Fibroblast of peridontal ligament (primary cell): Measurements from ENCODE around the gene MAPK1IP1L.

Source experiments
- DNase-seq: peaks from one replicate; pipeline ENCODE4 v3.0.0-alpha.2; 2010; ENCODE audit errors: extremely low read depth

The MAPK1IP1L gene

DNA sequence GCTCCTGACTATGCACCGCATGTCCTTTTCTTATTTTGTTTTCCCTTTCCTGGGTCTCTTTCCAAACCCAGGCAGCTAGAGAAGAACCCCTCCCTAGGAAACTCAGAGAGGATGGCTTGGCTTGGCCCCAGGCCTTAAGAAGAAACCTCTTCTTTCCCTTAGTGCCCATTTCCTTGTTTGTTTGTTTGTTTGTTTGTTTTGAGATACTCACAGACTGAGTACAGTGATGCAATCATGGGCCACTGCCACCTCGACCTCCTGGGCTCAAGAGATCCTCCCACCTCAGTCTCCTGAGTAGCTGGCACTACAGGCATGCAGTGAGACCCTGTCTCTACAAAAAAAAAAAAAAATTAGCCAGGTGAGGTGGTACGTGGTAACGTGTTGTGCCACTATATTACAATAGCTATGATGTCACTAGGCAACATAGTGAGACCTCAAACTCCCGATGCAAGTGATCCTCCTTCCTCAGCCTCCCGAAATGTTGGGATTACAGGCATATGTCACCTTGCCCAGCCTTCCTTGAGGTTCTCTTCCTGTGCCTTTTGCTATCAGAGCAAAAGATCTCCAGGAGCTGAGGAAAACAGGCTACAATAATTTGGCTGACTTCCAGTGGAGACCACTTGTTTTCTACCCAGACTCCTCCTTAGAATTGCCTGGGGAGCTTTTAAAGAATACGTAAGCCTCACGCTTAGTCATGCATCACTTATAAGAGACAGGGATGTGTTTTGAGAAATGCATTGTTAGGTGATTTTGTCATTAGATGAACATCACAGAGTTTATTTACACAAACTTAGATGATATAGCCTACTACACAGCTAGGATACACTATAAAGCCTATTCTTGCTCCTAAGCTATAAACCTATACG lies 43.1 kb downstream of the MAPK1IP1L start:
- DNase-seq = peak; percentile 60

DNA sequence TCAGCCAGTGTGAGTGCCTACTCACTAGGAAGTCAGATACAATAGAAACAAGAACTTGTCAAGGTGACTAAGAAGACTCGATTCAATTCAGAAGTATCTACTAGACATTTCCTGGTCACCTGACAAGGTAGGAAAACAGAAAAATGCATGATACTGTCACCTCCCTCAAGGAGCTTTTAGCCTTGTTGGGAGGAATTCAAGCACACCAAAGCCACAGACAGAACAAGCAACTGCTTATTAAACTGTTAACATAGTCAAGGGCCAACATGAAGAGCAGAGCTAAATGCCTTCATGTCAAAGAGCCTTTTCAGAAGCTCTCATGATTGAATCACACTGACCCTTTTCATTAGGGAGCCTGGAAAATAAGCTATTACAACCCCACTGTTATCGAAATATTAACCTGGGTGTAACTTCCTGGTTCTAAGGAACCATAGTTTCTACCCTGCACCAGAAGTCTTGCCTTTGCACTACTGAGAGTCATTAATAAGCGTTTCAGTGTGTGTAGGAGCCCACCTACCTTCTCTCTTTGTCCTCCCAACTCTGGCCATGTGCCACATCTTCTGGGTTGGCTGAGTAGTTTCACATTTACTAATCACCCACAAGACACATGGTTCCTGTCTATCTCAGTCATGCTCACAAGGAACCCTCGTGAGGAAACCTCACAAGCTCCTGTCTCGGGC lies 46.6 kb downstream of the MAPK1IP1L start:
- no peak for DNase-seq

DNA sequence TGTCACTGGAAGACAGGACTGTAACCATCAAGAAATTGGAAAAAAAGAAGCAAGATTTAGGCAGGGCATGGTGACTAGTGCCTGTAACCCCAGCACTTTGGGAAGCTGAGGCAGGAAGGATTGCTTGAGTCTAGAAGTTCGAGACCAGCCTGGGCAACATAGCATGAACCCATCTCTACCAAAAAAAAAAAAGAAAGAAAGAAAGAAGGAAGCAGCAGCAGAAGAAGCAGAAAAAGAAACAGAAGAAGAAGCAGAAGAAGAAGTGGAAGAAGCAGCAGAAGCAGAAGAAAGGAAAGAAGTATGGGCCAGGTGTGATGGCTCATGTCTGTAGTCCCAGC lies 47.1 kb downstream of the MAPK1IP1L start:
- DNase-seq = no peak

DNA sequence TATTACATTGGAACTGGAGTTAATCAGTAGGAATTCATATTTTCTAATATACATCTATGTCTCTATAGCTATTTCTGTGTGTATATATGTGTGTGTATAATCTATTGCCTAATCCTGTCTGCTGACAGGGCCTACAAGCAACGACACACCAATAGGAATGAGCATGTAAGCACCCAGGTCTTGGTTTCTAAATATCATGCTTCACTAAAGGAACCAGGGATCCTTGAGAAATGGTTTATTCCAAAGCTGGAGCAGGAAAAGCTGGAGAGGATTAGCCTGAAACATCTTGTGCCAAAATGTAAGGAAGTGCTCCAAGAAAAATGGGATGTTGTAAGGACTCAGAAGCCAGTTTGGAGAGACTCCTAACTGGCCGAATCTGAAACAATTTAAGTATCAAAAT lies 48.3 kb downstream of the MAPK1IP1L start:
- DNase-seq = peak; percentile 97

DNA sequence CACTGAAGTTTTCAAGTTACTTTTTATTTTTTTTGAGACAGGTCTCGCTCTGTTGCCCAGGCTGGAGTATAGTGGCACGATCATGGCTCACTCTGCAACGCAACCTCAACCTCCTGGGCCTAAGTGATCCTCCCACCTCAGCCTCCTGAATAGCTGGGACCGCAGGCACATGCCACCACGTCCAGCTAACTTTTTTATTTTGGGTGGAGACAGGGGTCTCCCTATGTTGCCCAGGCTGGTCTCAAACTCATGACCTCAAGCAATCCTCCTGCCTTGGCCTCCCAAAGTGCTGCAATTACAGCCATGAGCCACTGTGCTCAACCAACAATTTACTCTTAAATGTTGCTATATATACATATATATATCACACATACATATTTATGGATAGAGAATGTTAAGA lies 50.3 kb downstream of the MAPK1IP1L start:
- no peak for DNase-seq

DNA sequence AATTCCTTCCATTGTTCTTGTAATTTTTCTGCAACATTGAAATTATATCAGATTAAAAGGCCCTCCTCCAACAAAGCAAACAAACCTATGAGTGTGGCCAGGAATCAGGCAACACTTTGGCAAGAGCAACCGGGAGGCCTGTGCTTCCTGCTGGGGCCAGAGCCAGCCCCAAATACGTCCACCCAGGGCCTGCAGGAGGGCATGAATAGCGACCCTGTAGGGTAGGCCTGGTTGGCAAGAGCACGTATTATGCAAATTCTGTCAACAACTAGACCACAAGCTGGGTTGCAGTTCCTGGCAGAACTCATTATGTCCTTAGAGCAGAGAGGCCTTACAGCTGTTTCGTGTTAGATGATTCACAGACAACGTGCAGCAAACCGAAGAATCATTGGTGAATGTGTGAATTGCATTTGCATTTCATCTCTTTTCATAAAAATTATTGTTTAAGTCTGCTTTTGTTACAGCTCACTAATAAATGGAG lies 50.7 kb downstream of the MAPK1IP1L start:
- DNase-seq = peak; percentile 100

DNA sequence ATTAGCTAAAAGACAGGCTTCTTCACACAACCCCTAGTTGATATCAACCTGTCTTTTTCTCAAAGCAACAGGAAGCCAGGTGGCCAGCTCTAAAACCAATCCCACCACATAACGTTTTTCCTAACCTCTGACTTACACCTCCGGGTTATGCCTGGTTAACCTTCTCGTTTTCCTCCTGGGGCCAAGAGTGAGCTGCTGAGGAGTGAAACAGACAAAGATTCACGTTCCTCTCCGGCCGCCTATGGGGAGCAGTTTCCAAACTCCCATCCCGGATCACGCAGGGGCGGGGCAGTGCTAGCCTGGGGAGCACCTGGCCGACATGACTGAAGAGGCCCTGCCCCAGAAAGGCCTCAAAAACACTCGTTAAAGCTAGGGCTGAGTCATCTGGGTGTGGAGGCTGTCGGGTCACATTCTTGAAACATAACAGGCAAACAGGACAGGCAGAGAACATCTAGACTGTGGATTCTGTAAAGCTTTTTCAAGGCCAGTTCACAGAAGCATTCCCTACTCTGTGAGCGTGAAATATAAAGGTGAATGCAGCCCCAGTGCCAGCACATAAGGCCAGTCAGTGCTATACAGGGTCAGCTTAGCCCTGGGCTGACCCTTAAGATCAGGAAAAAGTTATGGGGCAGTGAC lies 51.7 kb downstream of the MAPK1IP1L start:
- peak; percentile 90 for DNase-seq

DNA sequence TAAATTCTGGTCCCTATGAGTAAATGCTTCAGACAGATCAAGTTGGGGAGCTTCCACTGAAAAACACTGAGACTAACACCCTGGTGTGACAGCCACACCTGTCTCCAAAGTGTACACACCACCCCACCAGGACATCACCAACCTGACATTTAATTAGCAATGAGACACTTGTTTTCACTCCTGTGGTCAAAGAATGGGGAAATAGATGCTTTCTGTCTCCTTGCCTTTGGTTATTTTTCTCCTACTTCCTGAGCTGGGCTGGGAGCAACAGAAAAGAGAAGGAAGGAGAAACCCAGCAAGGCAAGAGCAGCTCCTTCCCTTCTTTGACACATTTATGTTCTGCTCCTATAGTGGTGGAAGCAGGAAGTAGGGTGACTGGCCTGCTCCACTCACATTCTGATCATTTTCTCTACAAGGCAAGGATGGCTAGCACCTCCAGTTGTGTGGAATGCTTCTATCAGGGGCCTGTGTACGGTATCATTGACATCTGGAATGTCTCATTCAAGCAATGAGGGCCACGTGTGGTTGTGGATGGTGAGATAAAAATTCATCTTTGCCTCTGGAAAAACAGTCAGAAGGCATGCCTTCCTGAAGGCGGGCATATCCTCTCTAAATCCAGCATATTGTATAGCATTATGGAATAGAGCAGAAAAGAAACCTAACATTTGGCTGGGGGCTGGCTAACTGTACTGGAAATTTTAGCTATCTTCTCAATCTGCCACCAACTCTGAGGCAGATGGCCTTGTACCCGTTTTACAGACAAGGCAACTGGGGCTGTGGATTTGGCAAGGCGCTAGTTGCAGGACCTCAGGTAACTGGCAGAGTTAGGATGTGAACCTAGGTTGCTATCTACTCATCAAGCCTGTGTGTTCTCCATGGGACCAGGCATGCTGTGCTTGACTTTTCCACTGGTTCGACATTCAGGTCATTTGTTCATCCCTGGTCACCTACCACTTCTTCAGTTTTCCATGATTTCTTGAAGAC lies 52.8 kb downstream of the MAPK1IP1L start:
- no peak for DNase-seq

DNA sequence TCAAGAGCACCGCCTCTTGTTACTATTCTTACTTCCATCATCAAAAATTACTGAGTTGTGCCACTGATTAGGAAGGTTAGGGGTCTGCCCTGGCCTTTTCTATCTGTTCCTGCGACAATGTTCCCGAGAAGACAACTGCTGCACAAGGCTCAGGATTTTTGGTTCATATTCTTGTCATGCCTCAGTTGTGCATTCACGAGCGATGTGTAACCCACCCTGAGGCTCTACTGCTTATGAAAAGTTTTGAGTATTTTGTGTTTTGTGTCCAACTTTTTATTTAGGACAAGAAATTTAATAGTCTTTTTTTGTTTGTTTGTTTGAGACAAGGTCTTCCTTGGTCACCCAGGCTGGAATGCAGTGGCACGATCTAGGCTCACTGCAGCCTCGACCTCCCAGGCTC lies 54.5 kb downstream of the MAPK1IP1L start:
- DNase-seq = no peak

DNA sequence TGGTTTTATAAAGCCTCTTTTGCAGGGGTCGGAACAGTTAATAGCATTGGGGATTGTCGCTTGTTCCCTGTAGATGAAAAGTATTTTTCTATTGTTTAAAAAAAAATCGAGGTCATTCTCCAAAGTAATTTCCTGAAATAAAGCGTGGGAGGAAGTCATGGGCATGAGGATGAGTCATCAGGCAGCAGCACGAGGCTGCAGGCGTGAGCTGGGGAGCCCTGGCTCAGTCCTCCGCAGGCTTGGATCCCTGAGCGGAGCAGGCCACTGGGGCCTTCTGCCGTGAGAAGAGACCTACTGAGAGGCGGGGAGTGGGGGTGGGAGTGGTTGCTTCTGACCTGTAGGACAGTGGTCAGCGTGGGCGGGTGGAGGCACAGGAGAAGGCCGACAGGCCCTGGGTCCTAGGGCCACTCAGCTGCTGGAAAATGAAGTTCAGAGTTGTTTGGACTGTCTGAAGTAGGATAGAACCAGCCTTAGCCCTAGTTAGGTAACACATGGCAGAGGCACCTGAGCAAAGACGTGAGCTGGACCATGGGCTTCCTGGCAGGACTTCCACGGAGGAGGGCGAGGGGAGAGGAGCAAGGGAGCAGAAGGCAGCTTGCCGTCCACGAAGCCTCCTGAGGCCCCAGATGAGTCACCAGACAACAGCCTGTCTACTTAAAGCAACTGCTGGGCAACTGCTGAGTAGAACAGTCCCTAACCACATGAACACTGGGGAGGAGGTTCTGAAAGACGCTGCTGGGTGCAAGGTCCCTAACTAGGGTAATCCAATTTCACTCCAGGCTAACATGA lies 56.5 kb downstream of the MAPK1IP1L start:
- peak; percentile 97 for DNase-seq

DNA sequence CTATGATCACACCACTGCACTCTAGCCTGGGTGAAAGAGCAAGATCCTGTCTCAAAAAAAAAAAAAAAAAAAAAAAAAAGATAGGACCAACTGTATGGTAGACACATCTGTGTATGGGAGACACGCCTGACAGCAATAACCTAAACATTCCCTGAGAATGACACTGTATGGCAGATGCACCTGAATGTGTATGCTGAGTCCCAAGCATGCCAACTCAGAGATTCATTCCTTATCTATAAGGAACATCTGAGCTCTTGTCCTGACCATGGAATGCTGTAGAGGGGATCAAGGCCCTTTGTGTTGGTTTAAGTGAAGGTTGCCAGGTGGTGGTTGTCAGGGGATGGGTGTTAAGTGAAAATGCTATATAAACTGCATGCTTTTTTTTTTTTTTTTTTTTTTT lies 58.4 kb downstream of the MAPK1IP1L start:
- no peak for DNase-seq

DNA sequence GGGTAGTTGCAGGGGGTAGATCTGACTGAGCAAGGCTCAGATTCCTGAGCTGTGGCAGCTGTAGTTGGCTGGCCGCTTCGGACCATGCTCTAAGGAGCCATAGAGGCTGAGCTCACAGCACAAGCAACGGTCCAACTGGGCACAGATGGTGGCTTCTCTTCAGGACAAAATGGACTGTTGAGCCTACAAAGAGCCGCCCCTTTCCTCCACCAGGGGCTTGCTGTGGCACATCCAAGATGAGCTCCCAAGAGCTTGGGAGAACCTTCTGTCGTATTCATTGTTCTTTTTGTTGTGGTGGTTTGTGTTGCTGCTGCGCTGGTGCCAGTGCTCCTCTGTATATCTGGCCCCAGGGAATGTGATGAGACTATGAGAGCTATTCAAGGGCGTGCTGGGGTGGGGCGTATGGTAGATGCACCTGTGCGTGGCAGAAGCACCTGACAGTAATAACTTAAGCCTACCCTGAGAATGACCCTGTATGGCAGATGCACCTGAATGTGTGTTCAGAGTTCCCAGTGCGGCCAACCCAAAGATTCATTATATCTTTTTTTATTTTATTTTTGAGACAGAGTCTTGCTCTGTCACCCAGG lies 59.8 kb downstream of the MAPK1IP1L start:
- DNase-seq = no peak

DNA sequence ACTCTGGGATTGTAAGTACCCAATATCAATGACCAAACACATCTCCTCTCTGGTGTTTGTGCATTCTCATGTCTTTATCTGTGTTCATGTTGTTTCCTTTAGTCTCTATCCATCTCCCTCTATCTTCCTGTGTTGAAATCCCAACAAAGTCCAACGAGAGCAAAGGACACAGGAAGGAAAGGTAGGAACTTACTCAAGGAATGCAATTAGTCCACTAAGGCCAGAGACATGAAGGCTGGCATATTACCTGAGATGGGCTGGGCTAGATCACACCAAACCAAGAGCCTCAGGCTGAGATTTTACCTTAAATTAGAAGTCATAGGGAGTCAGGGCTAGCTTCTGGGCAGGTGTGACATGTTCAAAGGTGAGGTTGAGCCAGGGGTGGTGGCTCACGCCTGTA lies 63.3 kb downstream of the MAPK1IP1L start:
- no peak for DNase-seq

DNA sequence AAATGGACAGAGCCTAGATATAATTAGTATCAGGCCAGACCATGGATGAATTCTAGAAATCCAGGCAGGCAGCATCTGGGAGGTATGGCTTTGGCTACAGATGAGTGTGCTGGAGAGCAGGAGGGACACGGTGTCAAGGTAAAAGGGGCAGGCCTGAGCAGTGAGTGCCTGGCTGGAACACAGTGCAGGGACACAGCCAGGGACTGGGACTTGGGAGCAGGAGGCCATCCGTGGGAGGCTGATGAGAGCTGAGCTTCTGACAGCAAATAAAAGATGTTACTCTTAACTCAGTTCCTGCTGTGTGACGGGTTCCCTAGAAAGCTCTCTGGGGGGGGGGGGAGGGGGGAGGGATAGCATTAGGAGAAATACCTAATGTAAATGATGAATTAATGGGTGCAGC lies 64.0 kb downstream of the MAPK1IP1L start:
- DNase-seq = no peak

DNA sequence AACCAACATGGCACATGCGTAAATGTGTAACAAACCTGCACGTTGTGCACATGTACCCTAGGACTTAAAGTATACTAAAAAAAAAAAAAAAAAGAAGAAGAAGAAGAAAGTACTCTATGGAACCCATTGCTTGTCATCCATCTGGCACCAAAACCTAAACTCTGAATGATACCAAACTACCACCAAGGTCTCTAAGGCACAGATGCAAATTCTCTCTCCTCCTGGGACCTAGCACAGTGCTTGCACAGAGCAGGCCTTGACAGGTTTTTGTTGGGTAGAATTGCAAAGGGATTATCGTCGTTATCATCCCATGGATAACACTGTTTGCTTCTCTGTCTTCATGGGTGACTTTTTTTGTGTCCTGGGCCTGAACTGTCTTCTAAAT lies 64.4 kb downstream of the MAPK1IP1L start:
- DNase-seq = no peak

DNA sequence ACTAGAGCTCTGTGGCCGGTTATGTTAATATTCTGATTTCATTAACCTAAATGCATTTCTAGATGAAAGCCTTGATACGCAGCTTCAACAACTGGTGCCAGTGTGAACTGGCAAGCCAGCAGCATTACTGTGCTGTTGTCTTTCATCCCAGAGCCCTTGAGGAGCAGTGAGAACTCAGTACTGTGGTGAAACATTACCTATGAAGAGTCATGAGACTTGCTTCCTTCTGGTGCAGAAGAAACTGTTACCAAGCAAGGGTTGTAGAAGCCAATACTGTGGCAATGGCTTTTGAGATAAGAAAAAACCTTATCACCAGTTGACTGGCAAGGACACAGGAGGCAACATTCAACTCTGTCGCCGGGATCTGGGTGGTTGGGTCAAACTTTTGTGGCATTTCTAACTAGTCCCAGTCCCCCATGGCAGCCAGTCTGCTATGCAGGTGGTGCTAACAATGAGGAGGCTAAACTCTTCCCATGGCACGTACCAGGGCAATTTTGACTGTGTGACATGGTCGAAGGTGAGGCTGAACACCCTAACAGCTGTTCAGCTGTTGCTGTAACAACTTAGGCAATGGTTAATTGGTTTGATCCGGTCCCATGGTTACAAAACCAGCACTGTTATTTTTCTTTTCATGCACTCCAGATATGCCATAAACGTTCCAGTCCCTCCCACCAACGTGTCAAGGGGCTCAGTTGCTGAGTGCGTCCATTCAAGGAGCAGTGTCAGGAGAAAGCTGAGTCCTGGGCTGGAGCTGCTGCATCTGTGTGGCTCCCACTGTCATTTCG lies 65.0 kb downstream of the MAPK1IP1L start:
- no peak for DNase-seq

DNA sequence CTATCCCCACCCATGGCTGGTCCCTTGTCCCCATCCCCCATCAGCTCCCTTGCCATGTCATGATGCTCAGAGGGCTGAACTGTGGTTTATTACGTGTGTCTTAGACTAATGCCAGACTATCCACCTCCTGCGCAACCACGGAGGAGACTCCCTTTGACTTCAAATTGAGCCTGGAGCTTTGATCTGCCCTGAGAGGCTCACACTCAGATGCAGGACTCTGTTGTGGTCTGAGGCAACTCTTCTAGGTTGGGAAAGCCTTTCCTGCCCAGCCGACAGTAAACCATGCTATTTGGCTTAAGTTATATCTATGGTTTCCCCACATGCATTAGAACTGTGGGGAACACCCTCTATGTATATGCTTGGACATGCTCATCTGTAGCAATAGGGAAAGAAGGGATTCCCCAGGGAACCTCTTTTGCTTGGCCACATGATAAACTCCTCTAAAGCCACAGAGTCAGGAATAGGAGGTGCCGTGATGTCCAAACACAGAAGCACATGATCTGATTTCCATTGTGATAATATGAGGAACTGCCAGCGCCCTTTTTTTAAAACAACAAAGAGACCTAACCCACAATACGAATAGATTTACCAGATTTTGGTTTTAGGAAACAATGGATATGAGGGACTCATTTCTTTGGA lies 66.5 kb downstream of the MAPK1IP1L start:
- peak; percentile 67 for DNase-seq

DNA sequence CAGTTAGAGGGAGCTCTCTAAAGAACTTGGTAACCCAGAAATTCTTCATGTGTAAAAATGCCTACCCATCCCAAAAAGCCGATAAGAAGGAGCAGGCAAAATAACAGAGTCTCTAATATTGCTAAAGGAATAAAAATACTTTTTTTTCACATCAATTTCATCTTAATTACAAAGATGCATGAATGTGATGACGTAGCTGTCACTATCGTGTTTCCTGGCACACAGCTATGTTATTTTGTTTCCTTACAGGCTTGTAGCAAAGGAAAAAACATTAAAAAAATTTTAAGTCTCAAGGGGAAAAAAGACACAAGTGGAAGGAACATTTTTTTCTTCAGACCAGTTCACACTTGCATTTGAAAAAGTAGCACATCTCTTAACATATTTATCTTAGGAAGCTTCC lies 67.3 kb downstream of the MAPK1IP1L start:
- peak; percentile 36 for DNase-seq
